IPS DF 6.9 (cell line): ENCODE measurements around the gene LAMTOR1.

Source experiments
- DNase-seq: peaks from one replicate; pipeline ENCODE4 v3.0.0-alpha.2; 2013; ENCODE audit warnings: low read depth, low spot score
- H3K27ac ChIP-seq: one replicate; pipeline ENCODE4 v1.5.1; 2013; ENCODE audit warnings: low read length, control low read depth
- H3K27me3 ChIP-seq: 2 replicates; pipeline ENCODE4 v1.6.1; 2013; ENCODE audit warnings: mild to moderate bottlenecking, low read length; ENCODE audit not compliant: control insufficient read depth, insufficient read depth
- H3K36me3 ChIP-seq: 2 replicates; pipeline ENCODE4 v1.6.1; 2013; ENCODE audit warnings: low read length; ENCODE audit not compliant: control insufficient read depth, insufficient read depth
- H3K4me1 ChIP-seq: 2 replicates; pipeline ENCODE4 v1.6.1; 2013; ENCODE audit warnings: low read length; ENCODE audit not compliant: control insufficient read depth, insufficient read depth
- H3K4me3 ChIP-seq: 2 replicates; pipeline ENCODE4 v1.5.1; 2013; ENCODE audit warnings: mild to moderate bottlenecking, low read length
- H3K9me3 ChIP-seq: 2 replicates; pipeline ENCODE4 v1.6.1; 2013; ENCODE audit warnings: low read length, inconsistent platforms; ENCODE audit not compliant: control insufficient read depth, insufficient read depth
- WGBS: extraction: QIAGEN DNeasy Blood & Tissue Kit; methylation state at CpG from one replicate; pipeline ENCODE4 v1.1.7; 2013; ENCODE audit warnings: mixed read lengths, missing lambda C conversion rate; ENCODE audit not compliant: insufficient read length, insufficient coverage; 5-methylcytosine and 5-hydroxymethylcytosine counted together

The LAMTOR1 gene

DNA sequence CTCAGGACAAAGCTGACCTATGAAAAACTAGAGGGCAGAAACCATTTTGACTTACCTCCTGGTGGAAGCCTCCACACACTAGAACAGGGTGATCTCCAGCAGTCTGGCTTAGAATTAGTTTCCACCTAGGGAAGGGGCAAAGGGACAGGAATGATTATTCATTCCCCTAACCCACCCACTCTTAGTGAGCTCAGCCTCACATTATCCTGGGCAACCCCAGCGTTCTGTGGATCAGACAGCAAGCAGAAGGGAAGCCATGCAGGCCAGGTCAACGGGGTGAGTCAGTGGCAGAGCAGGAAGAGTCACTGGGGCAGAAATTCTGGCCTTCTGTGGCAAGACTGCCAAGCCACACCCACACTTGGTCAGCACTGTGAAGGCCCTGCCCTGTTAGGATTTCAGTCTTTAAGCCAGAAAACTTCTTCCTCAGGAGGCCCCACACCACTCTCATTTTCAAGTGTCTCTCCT, 33.3 kb downstream of the LAMTOR1 start:
- Histone ChIP-seq H3K4me3 (no peak overlapping the region), H3K27ac (no peak overlapping the region), H3K9me3 (no peaks in the 10 kb centered on the region), H3K4me1 (no peaks in the 10 kb centered on the region), H3K27me3 (no peaks in the 10 kb centered on the region), H3K36me3 (no peaks in the 10 kb centered on the region)
- no peak for DNase-seq
- WGBS = no CpG with 5 or more reads among the region's 2 CpGs

DNA sequence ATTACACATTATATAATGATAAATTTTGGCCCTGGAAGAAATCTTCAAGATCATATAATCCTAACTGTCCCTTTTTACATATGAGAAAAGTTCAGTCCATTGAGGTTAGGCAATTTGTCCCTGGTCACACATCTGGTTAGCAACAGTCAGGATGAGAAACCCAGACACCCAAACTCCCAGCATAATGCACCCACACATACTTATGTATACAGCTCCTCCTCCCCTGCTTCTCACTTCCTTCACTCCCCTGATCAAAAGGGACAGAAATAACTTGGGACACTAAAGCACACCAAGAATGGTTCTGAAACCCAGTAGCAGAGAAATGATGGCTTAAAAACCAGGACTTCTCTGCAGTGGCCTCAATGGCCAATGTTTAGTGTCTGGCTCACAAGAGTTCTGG, 33.9 kb downstream of the LAMTOR1 start:
- no peaks in the 10 kb centered on the region for H3K4me1 ChIP-seq
- H3K27me3 ChIP-seq = no peaks in the 10 kb centered on the region
- no peaks in the 10 kb centered on the region for H3K9me3 ChIP-seq
- no peak for DNase-seq
- no peak overlapping the region for H3K27ac ChIP-seq
- H3K36me3 ChIP-seq = no peaks in the 10 kb centered on the region
- H3K4me3 ChIP-seq = no peak overlapping the region

DNA sequence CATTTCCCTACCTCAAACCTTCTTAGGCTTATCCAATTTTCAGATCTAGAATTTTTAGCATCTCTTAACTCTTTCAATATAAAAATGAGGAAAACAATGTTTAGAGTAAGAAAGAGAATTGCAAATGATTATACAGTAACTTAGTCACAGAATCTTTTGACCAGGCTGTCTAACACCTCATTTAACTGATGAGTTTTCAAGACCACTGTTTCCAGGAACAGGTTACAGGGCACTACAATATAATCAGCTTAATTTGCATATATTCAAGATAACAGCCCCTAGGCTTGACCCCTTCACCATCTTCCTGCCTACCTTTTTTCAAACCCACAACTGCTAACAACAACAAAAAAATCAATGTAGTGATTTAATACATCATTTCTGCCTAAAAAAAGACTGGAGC, 35.4 kb downstream of the LAMTOR1 start:
- no peak overlapping the region for H3K27ac ChIP-seq
- H3K4me1 ChIP-seq = no peaks in the 10 kb centered on the region

DNA sequence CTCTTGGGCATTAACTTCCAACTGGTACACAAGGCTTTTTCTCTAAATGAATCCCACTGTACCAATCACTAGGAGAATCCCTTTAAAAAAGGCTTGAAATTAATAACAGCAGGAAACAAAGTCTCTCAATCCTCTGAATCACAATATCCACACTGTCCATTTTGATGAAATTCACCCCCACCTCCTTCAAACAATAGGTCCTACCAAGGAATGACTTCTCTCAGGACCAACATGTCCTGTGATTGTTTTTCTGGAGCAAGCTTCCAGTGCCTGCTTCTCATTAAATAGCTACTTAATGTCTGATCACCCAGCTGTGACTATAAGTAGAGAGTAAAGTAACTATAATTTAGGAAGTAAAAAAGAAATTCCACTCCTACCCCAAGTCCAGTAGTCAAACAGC, 35.8 kb downstream of the LAMTOR1 start:
- DNase-seq = no peak
- Histone ChIP-seq H3K27me3 (no peaks in the 10 kb centered on the region), H3K27ac (no peak overlapping the region), H3K4me1 (no peaks in the 10 kb centered on the region), H3K4me3 (no peak overlapping the region), H3K36me3 (no peaks in the 10 kb centered on the region), H3K9me3 (no peaks in the 10 kb centered on the region)

More for the DNA sequence above, 35.4 kb downstream of the LAMTOR1 start:
- Histone ChIP-seq H3K4me3 (no peak overlapping the region), H3K27me3 (no peaks in the 10 kb centered on the region), H3K36me3 (no peaks in the 10 kb centered on the region), H3K9me3 (no peaks in the 10 kb centered on the region)
- no peak for DNase-seq

DNA sequence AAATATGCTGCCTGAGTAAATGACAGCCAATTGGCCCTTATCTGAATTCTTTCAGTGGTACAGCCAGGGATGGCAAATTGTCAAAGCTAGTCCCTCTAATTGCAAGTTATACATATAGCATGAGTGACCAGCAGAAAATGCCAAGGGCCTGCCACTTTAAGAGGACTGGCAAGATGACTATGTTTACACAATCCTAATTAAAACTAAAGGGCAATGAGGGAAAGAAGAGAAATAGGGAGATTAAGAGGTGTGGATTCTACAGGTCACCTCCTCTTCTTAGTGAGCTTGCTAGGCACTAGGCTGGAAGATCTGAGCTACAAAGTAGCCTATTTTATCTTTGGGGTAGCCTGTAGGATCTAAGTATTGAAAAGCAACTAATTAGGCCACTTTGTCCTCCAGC, 36.2 kb downstream of the LAMTOR1 start:
- Histone ChIP-seq H3K36me3 (no peaks in the 10 kb centered on the region), H3K4me3 (no peak overlapping the region), H3K27me3 (no peaks in the 10 kb centered on the region), H3K9me3 (no peaks in the 10 kb centered on the region), H3K27ac (no peak overlapping the region), H3K4me1 (no peaks in the 10 kb centered on the region)
- DNase-seq = no peak

DNA sequence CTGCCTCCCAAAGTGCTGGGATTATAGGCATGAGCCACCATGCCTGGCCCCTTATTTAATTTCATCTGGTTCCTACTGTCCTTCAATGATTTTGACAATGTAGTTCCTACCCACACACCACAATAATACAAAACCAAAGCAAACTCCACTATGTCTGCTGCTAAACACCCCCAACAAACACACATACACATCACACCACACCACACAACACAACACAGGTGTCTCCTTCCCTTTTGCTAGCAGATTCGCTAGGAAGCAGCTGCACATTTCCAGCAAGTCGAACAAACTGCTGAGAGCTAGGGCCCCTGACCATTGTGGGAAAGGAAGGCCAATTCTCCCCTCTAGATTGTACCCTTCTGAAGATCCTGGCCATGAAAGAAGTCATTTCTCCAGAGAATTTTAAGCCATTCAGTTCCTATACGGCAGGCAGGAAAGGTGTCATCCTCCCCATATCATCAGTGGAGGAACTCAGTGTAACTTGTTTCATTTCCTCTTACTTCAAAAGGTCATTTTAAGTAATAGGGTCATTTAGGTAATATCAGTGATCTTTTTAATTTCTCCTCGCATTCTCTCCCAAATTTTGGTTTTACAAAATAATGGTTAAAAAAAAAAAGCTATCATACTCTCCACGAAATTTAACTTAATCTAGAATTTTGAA, 41.2 kb downstream of the LAMTOR1 start:
- Histone ChIP-seq H3K27ac (no peak overlapping the region), H3K4me1 (no peaks in the 10 kb centered on the region), H3K4me3 (no peak overlapping the region), H3K9me3 (no peaks in the 10 kb centered on the region), H3K36me3 (no peaks in the 10 kb centered on the region; the same call in 1 of the 2 replicates), H3K27me3 (no peaks in the 10 kb centered on the region)
- no peak for DNase-seq
- no CpG with 5 or more reads among the region's 5 CpGs for WGBS

DNA sequence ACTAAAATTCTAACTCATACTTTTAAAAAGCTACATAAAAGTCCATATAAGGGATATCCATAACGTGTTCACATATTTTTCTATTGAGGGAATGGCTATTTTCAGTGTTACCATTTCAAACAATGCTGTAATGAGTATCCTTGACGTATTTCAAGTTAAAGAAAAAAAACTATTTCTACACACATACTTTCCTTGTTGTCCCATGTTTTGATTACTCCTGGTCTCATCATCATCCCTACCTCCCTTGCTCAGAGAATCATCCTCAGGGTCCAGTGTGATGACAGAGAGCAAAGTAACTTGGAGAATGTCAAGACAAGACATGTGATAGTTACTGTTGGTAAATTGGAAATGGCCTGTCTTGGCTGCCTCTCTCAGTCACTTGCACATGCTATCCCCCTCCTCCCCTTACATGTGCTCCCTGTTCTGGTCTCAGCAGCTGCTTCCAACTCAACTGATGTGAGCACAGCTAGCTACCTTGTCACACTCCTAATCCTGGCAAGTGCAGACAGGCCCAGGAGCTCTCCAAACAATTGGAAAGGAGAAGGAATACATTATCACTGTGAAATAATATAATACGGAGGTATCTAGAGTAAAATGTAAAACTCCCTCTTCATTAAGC, 44.6 kb downstream of the LAMTOR1 start:
- Histone ChIP-seq H3K4me3 (no peak overlapping the region), H3K4me1 (no peaks in the 10 kb centered on the region; the same call in 1 of the 2 replicates), H3K27me3 (no peaks in the 10 kb centered on the region), H3K27ac (no peak overlapping the region), H3K9me3 (no peaks in the 10 kb centered on the region), H3K36me3 (no peaks in the 10 kb centered on the region; the same call in 1 of the 2 replicates)
- no peak for DNase-seq
- WGBS = 100% methylated on average over 1 of the region's 3 CpGs

DNA sequence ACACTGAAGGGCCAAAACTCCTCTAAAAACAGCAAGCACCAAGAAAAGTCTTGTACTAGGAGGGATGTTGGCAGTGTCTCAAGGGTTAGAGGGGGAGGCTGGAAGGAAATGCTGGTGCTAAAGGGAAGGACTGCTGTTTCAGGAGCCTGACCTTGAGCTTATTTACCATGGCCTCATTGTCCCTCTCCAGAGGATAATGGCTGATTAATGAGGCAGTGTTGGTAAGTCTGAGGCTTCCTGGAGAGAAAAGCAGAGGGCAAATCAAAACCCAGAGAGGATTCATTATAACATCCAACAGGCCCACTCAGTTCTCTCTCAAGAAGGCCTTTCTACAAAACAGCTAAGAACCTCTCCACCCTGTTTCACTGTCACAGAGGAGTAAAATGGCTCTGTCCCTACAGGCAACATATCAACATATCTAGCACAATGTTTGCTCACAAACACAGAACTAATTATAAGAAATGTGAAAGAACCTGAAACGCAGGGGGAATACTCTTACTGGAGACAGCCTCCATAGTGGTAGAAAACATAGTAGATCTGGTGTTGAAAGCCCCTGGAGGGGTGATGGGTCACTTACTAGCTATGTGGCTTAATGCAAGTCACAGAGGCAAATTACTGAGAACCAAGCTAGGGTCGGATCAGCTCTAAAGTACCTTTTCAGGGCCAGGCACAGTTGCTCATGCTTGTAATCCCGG, 54.2 kb downstream of the LAMTOR1 start:
- Histone ChIP-seq H3K4me1 (no peaks in the 10 kb centered on the region), H3K4me3 (no peak overlapping the region), H3K36me3 (no peaks in the 10 kb centered on the region), H3K27me3 (no peaks in the 10 kb centered on the region), H3K9me3 (no peaks in the 10 kb centered on the region), H3K27ac (no peak overlapping the region)
- no peak for DNase-seq
- no CpG with 5 or more reads among the region's 3 CpGs for WGBS
